Endothelial cell of umbilical vein (primary cell): ENCODE data around the gene CCN6. TPM values are rescaled to one million over a fixed set of nuclear protein-coding genes. Genes with fewer than 3 reads are reported as not detected.

Experiments
- polyA plus RNA-seq, 4 experiments: library from polyadenylated mRNA; depleted of rRNA in 3 of 4; stranded (reverse) in 3 of 4; unstranded in 1 of 4; fragments of >200 nt; gene quantifications; 2 replicates each; pipeline versions ENCODE4 v1.2.1 to v1.2.3, GENCODE V29; 2011 to 2012; ENCODE audit warnings: missing spikeins in 1 of 4
- total RNA-seq: library from RNA; stranded (reverse); gene quantifications from 2 replicates; pipeline ENCODE4 v1.2.3, GENCODE V29; 2021

Gene CCN6
- total and polyA plus RNA-seq, 2 donors (not counting 3 experiments of a cell fraction or from before 2014, with no cell fraction given): not detected

Other genes starting within 250 kb of the CCN6 start
- 143 and 151 TPM in 2 replicates for gene FYN, start 180.7 kb upstream of the CCN6 start, total RNA-seq
- gene FYN, start 180.7 kb upstream of the CCN6 start, polyA plus RNA-seq: 59.2 and 69.0 TPM in 2 replicates
- 14.0 and 15.8 TPM in 2 replicates for gene TUBE1, start 33.4 kb downstream of the CCN6 start, total RNA-seq
- 5.3 and 6.7 TPM in 2 replicates for gene TUBE1, start 33.4 kb downstream of the CCN6 start, polyA plus RNA-seq
- 10.1 and 10.6 TPM in 2 replicates for gene FAM229B, start 33.5 kb downstream of the CCN6 start, total RNA-seq
- gene FAM229B, start 33.5 kb downstream of the CCN6 start, polyA plus RNA-seq: 9.0 and 9.1 TPM in 2 replicates
- gene LAMA4, start 200.5 kb downstream of the CCN6 start, total RNA-seq: 629 TPM in 2 replicates
- gene LAMA4, start 200.5 kb downstream of the CCN6 start, polyA plus RNA-seq: 370 and 384 TPM in 2 replicates